Gastrocnemius medialis (tissue), 4 donors: ENCODE results near the gene WDR5.

ENCODE experiments used
- CTCF ChIP-seq, 5 experiments: fragments of 450-650 bp in 3 of 5; fragments of 200-600 bp in 2 of 5; sonication (generic) in 2 of 5; IDR thresholded peaks in 4 of 5; conservative IDR thresholded peaks in 1 of 5; 1 replicate in 4 of 5; 2 replicates in 1 of 5; pipeline ENCODE4 v1.5.1; 2016 to 2019; ENCODE audit warnings: antibody characterized with exemption in 5 of 5, mild to moderate bottlenecking in 3 of 5, moderate library complexity in 3 of 5
- POLR2A ChIP-seq, 2 donors: fragments of 450-650 bp; IDR thresholded peaks; one replicate each; pipeline ENCODE4 v1.6.1; 2017; ENCODE audit warnings: antibody characterized with exemption in 2 of 2, mild to moderate bottlenecking in 2 of 2, moderate library complexity in 2 of 2

- TF ChIP-seq CTCF (IDR thresholded peaks at IDR 0.05 in 4 of 5, conservative IDR thresholded peaks at IDR 0.05 in 1 of 5): no peak
- TF ChIP-seq POLR2A (IDR thresholded peaks at IDR 0.05): no peak
Measured at GRCh38 chr9:134204041-134204440, 68.2 kb downstream of the WDR5 start.
